ENCODE measurements around the gene ASB7. TPM values are rescaled to one million over a fixed set of nuclear protein-coding genes. Genes with fewer than 3 reads are reported as not detected.

The ASB7 gene
- total RNA-seq, 1 donor from 2014 or later: 18.3 TPM

- H3F3A ChIP-seq (ENCODE audit: low read depth): no peaks in the 10 kb centered on the region
- no peak overlapping the region for H3K27ac ChIP-seq
- no peaks in the 10 kb centered on the region for H3K4me1 ChIP-seq
- peaks cover 3% of the 10 kb centered on the region for H3K9me3 Mint-ChIP-seq
- DNase-seq (ENCODE audit: low spot score): no peak
- no peak overlapping the region for H3K9ac ChIP-seq
- H3K27ac Mint-ChIP-seq: no peak overlapping the region
- no peak overlapping the region for H3K4me3 Mint-ChIP-seq
- no peaks in the 10 kb centered on the region for H3K27me3 ChIP-seq
- H3K4me2 ChIP-seq: no peak overlapping the region
- H4K20me1 ChIP-seq (ENCODE audit: low read depth): no peaks in the 10 kb centered on the region
- no peaks in the 10 kb centered on the region for H3K36me3 Mint-ChIP-seq
- no peak overlapping the region for H2AFZ ChIP-seq (replicated peaks)
- no peaks in the 10 kb centered on the region for H3K36me3 ChIP-seq
- peaks cover 5% of the 10 kb centered on the region for H3K27me3 Mint-ChIP-seq (ENCODE audit: insufficient read depth, low read depth)
- no peak overlapping the region for H3K4me3 ChIP-seq
- TF ChIP-seq EZH2 (IDR thresholded peaks at IDR 0.05): no peak
- TF ChIP-seq EZH2phosphoT487 (IDR thresholded peaks at IDR 0.05): no peak
- no peaks in the 10 kb centered on the region for H3K79me2 ChIP-seq (ENCODE audit: low read depth)
- H3K9me3 ChIP-seq (ENCODE audit: low read depth): no peaks in the 10 kb centered on the region
- H3K4me1 Mint-ChIP-seq: peaks cover 16% of the 10 kb centered on the region
Measured at GRCh38 chr15:100686021-100686724, 83.8 kb downstream of the ASB7 start.

DNA sequence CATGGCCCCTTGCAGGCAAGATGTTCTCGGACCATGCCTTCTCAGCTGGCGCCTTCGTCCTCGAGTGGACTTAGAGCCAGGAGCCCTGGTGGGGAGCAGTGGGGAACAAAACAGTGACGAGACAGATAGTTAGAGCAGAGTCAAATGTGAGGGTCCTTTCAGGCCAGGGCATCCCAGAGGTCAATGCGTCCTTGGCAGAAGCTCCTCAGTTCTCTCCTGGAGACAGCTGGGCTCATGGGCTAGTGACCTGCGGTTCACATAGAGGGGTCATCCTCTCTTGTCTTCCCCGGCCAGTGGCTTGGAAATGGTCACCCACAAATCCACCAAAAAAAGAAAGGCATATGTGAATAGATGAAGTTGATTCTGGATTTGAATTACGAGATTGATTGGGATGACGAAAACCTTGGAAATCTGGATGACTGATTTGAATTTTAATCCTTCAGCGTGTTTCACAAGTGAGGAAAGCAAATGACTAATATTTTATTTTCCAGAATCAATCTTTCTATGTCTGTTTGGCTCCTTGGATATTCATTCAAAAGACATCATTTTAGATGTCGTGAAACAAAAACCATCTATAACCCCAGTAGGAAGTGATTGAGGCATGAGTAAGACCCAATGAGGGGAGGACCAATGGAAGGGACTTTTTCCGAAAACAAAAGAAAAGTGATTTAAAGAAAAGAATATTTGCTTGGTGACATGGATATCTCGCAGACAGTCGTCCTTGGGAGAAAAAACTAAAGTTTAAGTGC lies 84.5 kb downstream of the ASB7 start:
- H3K4me1 Mint-ChIP-seq: peaks cover 16% of the 10 kb centered on the region
- H3K36me3 Mint-ChIP-seq: no peaks in the 10 kb centered on the region
- Histone ChIP-seq H2AFZ (replicated peaks) (no peak overlapping the region), H3K79me2 (ENCODE audit: low read depth) (no peaks in the 10 kb centered on the region), H3K36me3 (no peaks in the 10 kb centered on the region), H3K4me2 (no peak overlapping the region), H3K27me3 (no peaks in the 10 kb centered on the region), H3K4me1 (no peaks in the 10 kb centered on the region), H3K9me3 (ENCODE audit: low read depth) (no peaks in the 10 kb centered on the region), H3K27ac (no peak overlapping the region), H3F3A (ENCODE audit: low read depth) (no peaks in the 10 kb centered on the region), H4K20me1 (ENCODE audit: low read depth) (no peaks in the 10 kb centered on the region), H3K4me3 (no peak overlapping the region), H3K9ac (no peak overlapping the region)
- TF ChIP-seq EZH2 (IDR thresholded peaks at IDR 0.05) (no peak), EZH2phosphoT487 (IDR thresholded peaks at IDR 0.05) (no peak)
- TF ChIP-seq, protein P1, sequence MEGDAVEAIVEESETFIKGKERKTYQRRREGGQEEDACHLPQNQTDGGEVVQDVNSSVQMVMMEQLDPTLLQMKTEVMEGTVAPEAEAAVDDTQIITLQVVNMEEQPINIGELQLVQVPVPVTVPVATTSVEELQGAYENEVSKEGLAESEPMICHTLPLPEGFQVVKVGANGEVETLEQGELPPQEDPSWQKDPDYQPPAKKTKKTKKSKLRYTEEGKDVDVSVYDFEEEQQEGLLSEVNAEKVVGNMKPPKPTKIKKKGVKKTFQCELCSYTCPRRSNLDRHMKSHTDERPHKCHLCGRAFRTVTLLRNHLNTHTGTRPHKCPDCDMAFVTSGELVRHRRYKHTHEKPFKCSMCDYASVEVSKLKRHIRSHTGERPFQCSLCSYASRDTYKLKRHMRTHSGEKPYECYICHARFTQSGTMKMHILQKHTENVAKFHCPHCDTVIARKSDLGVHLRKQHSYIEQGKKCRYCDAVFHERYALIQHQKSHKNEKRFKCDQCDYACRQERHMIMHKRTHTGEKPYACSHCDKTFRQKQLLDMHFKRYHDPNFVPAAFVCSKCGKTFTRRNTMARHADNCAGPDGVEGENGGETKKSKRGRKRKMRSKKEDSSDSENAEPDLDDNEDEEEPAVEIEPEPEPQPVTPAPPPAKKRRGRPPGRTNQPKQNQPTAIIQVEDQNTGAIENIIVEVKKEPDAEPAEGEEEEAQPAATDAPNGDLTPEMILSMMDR (IDR thresholded peaks at IDR 0.05): no peak
- peaks cover 2% of the 10 kb centered on the region for H3K27me3 Mint-ChIP-seq (ENCODE audit: insufficient read depth, low read depth)
- no peak overlapping the region for H3K27ac Mint-ChIP-seq
- no peak overlapping the region for H3K4me3 Mint-ChIP-seq
- no peaks in the 10 kb centered on the region for H3K9me3 Mint-ChIP-seq
- no peak for DNase-seq (ENCODE audit: low spot score)

- peaks cover 2% of the 10 kb centered on the region for H3K27me3 Mint-ChIP-seq (ENCODE audit: insufficient read depth, low read depth)
Measured at GRCh38 chr15:100687582-100688141, 85.3 kb downstream of the ASB7 start.

More at GRCh38 chr15:100687582-100688141, 85.3 kb downstream of the ASB7 start:
- no peak overlapping the region for H3K9ac ChIP-seq
- Mint-ChIP-seq H3K4me1 (peaks cover 16% of the 10 kb centered on the region), H3K9me3 (no peaks in the 10 kb centered on the region), H3K4me3 (no peak overlapping the region), H3K27ac (peak overlapping the region; percentile 70), H3K36me3 (no peaks in the 10 kb centered on the region)
- no peaks in the 10 kb centered on the region for H3K9me3 ChIP-seq (ENCODE audit: low read depth)
- no peak overlapping the region for H3K27ac ChIP-seq
- no peaks in the 10 kb centered on the region for H3F3A ChIP-seq (ENCODE audit: low read depth)
- H3K27me3 ChIP-seq: no peaks in the 10 kb centered on the region
- H2AFZ ChIP-seq (replicated peaks): no peak overlapping the region
- no peak for DNase-seq (ENCODE audit: low spot score)
- H3K4me2 ChIP-seq: no peak overlapping the region
- no peaks in the 10 kb centered on the region for H3K36me3 ChIP-seq
- no peaks in the 10 kb centered on the region for H3K4me1 ChIP-seq
- no peak overlapping the region for H3K4me3 ChIP-seq
- TF ChIP-seq EZH2 (IDR thresholded peaks at IDR 0.05): no peak
- TF ChIP-seq, protein P1 (IDR thresholded peaks at IDR 0.05): no peak
- TF ChIP-seq EZH2phosphoT487 (IDR thresholded peaks at IDR 0.05): no peak
- no peaks in the 10 kb centered on the region for H4K20me1 ChIP-seq (ENCODE audit: low read depth)
- no peaks in the 10 kb centered on the region for H3K79me2 ChIP-seq (ENCODE audit: low read depth)
